ENCODE data around the gene PTPDC1.

Gene PTPDC1

GRCh38 chr9:94057918-94058317, 26.3 kb upstream of the PTPDC1 start:
- no peak for DNase-seq (ENCODE audit: low read depth)
- H3K4me3 ChIP-seq (ENCODE audit: control insufficient read depth, low read depth, low read length) = no peak overlapping the region

GRCh38 chr9:94061864-94062263, 22.4 kb upstream of the PTPDC1 start:
- DNase-seq (ENCODE audit: low read depth) = no peak

More at GRCh38 chr9:94057918-94058317, 26.3 kb upstream of the PTPDC1 start:
- no peak for TF ChIP-seq CTCF (IDR thresholded peaks at IDR 0.05; ENCODE audit: control insufficient read depth, insufficient read depth, low read depth, low read length, missing control alignments)

GRCh38 chr9:94065535-94065961, 18.7 kb upstream of the PTPDC1 start:
- peak; percentile 80 for TF ChIP-seq CTCF (IDR thresholded peaks at IDR 0.05; ENCODE audit: control insufficient read depth, insufficient read depth, low read depth, low read length, missing control alignments)
- H3K4me3 ChIP-seq (ENCODE audit: control insufficient read depth, low read depth, low read length) = no peak overlapping the region
- peak; percentile 67 for DNase-seq (ENCODE audit: low read depth)

More at GRCh38 chr9:94061864-94062263, 22.4 kb upstream of the PTPDC1 start:
- no peak overlapping the region for H3K4me3 ChIP-seq (ENCODE audit: control insufficient read depth, low read depth, low read length)
- TF ChIP-seq CTCF (IDR thresholded peaks at IDR 0.05; ENCODE audit: control insufficient read depth, insufficient read depth, low read depth, low read length, missing control alignments) = no peak

GRCh38 chr9:94068257-94068656, 16.0 kb upstream of the PTPDC1 start:
- DNase-seq (ENCODE audit: low read depth) = no peak
- no peak overlapping the region for H3K4me3 ChIP-seq (ENCODE audit: control insufficient read depth, low read depth, low read length)
- TF ChIP-seq CTCF (IDR thresholded peaks at IDR 0.05; ENCODE audit: control insufficient read depth, insufficient read depth, low read depth, low read length, missing control alignments) = no peak

- DNase-seq (ENCODE audit: low read depth) = no peak
- TF ChIP-seq CTCF (IDR thresholded peaks at IDR 0.05; ENCODE audit: control insufficient read depth, insufficient read depth, low read depth, low read length, missing control alignments) = no peak
- H3K4me3 ChIP-seq (ENCODE audit: control insufficient read depth, low read depth, low read length) = no peak overlapping the region
Measured at GRCh38 chr9:94076557-94076956, 7.7 kb upstream of the PTPDC1 start.

GRCh38 chr9:94078086-94078485, 6.2 kb upstream of the PTPDC1 start:
- no peak overlapping the region for H3K4me3 ChIP-seq (ENCODE audit: control insufficient read depth, low read depth, low read length)
- no peak for TF ChIP-seq CTCF (IDR thresholded peaks at IDR 0.05; ENCODE audit: control insufficient read depth, insufficient read depth, low read depth, low read length, missing control alignments)
- DNase-seq (ENCODE audit: low read depth) = no peak

GRCh38 chr9:94079236-94079635, 5.0 kb upstream of the PTPDC1 start:
- no peak for TF ChIP-seq CTCF (IDR thresholded peaks at IDR 0.05; ENCODE audit: control insufficient read depth, insufficient read depth, low read depth, low read length, missing control alignments)
- DNase-seq (ENCODE audit: low read depth) = no peak
- H3K4me3 ChIP-seq (ENCODE audit: control insufficient read depth, low read depth, low read length) = no peak overlapping the region

Measured in AG09309 (cell line).